Prostate gland (tissue), 2 donors: Measurements from ENCODE around the gene MTPN. TPM values are rescaled to one million over a fixed set of nuclear protein-coding genes. Genes with fewer than 3 reads are reported as not detected.

ENCODE experiments used
- DNase-seq: peaks from one replicate; pipeline ENCODE4 v3.0.0-alpha.2; 2019; ENCODE audit warnings: low spot score
- H3K27ac ChIP-seq, 2 donors: fragments of 200-600 bp; sonication (generic); 2 replicates each; pipeline ENCODE4 v1.5.1; 2017 to 2019
- H3K27me3 ChIP-seq: fragments of 200-600 bp; sonication (generic); replicated peaks from 2 replicates; pipeline ENCODE4 v1.5.1; 2019; ENCODE audit not compliant: insufficient read depth
- H3K36me3 ChIP-seq, 2 donors: fragments of 200-600 bp; sonication (generic); 1 replicate in 1 of 2; 2 replicates in 1 of 2; pipeline versions ENCODE4 v1.5.1 to v1.8.1; 2017 to 2019
- H3K4me1 ChIP-seq: fragments of 200-600 bp; sonication (generic); replicated peaks from 2 replicates; pipeline ENCODE4 v1.5.1; 2019
- H3K4me3 ChIP-seq, 2 donors: fragments of 200-600 bp; sonication (generic); 2 replicates each; pipeline ENCODE4 v1.5.1; 2017 to 2019
- H3K9me3 ChIP-seq: fragments of 200-600 bp; sonication (generic); 2 replicates; pipeline ENCODE4 v1.5.1; 2017
- POLR2A ChIP-seq: fragments of 450-650 bp; IDR thresholded peaks from one replicate; pipeline ENCODE4 v1.6.1; 2016; ENCODE audit warnings: antibody characterized with exemption, mild to moderate bottlenecking
- POLR2AphosphoS5 ChIP-seq: sonication (generic); formaldehyde crosslinking; IDR thresholded peaks from one replicate; pipeline ENCODE4 v1.6.1; 2017; ENCODE audit warnings: antibody characterized with exemption
- WGBS: methylation state at CpG from one replicate; pipeline ENCODE4 v1.1.5; 2018; 5-methylcytosine and 5-hydroxymethylcytosine counted together
- intact Hi-C: fragments of 100-400 bp; cut with DNase I; formaldehyde crosslinking; loops from one replicate; pipeline ENCODE4 v1.14.2; 2022
- total RNA-seq, 2 donors: library from RNA; depleted of rRNA; stranded (reverse); fragments of >200 nt; gene quantifications; one replicate each; pipeline ENCODE4 v1.1.0, GENCODE V29; 2016
- TF ChIP-seq, protein P1 (sequence below), 4 experiments: fragments of 200-600 bp in 2 of 4; fragments of 450-650 bp in 2 of 4; sonication (generic) in 2 of 4; IDR thresholded peaks; 1 replicate in 3 of 4; 2 replicates in 1 of 4; pipeline ENCODE4 v1.5.1; 2016 to 2019; ENCODE audit warnings: antibody characterized with exemption in 4 of 4, mild to moderate bottlenecking in 2 of 4, moderate library complexity in 2 of 4

MTPN gene
- total RNA-seq, 2 donors from 2014 or later, result 85.6 to 137 TPM

DNA sequence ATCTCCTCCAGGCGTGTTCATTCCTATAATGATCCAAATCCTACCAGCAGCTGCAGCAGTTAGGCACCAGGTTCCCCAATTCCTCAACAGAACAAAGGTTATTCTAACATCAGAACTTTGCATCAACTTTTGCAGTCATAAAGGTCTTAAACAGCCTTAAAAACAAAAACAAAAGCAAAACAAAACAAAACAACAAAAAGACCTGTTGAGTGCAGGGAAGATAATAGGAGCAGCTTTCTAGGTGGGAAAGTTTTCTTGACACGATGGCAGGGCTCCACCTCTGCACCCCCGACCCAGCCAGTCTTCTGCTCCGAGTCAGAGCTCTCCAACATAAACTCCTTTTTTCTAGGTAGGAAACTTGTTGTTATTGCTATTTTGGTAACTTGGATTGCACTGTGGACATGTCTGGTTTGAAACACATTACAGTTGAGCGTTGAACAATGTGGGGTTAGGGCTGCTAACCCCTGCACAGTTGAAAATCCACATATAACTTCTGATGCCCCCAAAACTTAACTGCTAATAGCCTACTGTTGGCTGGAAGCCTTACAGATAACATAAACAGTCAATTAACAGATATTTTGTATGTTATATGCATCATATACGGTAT lies 77.6 kb downstream of the MTPN start:
- Histone ChIP-seq H3K36me3 (no peaks in the 10 kb centered on the region), H3K4me1 (no peaks in the 10 kb centered on the region), H3K27ac (no peak overlapping the region), H3K27me3 (no peaks in the 10 kb centered on the region), H3K9me3 (no peaks in the 10 kb centered on the region), H3K4me3 (no peak overlapping the region)
- WGBS, result 78% methylated on average over 6 of the region's 6 CpGs
- DNase-seq, result no peak
- intact Hi-C loops, result no loop called here
- TF ChIP-seq POLR2A (no peak), POLR2AphosphoS5 (no peak)
- TF ChIP-seq, protein P1, sequence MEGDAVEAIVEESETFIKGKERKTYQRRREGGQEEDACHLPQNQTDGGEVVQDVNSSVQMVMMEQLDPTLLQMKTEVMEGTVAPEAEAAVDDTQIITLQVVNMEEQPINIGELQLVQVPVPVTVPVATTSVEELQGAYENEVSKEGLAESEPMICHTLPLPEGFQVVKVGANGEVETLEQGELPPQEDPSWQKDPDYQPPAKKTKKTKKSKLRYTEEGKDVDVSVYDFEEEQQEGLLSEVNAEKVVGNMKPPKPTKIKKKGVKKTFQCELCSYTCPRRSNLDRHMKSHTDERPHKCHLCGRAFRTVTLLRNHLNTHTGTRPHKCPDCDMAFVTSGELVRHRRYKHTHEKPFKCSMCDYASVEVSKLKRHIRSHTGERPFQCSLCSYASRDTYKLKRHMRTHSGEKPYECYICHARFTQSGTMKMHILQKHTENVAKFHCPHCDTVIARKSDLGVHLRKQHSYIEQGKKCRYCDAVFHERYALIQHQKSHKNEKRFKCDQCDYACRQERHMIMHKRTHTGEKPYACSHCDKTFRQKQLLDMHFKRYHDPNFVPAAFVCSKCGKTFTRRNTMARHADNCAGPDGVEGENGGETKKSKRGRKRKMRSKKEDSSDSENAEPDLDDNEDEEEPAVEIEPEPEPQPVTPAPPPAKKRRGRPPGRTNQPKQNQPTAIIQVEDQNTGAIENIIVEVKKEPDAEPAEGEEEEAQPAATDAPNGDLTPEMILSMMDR (IDR thresholded peaks at IDR 0.05), result no peak

DNA sequence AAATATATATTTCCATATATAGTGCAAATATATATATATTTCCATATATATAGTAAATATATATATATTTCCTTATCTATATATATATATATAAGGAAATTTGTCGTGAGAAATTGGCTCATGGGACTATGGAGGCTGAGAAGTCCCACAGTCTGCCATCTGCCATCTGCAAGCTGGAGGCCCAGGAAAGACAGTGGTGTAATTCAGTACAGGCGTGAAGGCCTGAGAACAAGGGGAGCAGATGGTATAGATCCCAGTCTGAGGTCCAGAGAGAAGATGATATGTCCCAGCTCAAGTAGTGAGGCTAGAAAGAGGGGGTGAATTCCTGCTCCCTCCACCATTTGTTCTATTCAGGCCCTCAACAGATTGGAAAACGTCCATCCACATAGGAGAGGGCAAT lies 78.9 kb downstream of the MTPN start:
- no peak for DNase-seq
- no peaks in the 10 kb centered on the region for H3K36me3 ChIP-seq
- intact Hi-C loops, result no loop called here
- TF ChIP-seq POLR2A (no peak), POLR2AphosphoS5 (no peak)
- TF ChIP-seq, protein P1 (IDR thresholded peaks at IDR 0.05), result no peak
- H3K27ac ChIP-seq, result no peak overlapping the region
- no peaks in the 10 kb centered on the region for H3K27me3 ChIP-seq
- H3K4me1 ChIP-seq, result no peaks in the 10 kb centered on the region
- H3K9me3 ChIP-seq, result no peaks in the 10 kb centered on the region
- no peak overlapping the region for H3K4me3 ChIP-seq
- 76% methylated on average over 3 of the region's 3 CpGs for WGBS

DNA sequence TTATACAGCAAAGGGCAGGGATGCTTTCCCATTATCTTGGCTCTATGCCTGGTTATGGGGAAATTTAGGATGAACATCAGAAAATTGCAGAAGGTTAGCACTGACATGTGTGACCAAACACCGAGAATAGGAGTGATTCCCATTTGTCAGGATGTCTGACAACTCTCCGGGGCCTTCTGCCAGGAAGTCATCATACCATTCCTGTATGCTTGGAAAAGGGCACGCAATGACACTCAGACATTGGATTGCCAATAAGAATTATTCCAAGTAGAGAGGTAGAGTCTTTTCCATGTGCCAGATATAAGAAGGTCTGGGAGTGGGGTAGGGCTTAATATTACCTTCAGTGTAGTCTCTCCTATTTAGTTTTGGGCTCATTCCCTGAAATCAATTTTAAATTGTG lies 82.3 kb downstream of the MTPN start:
- no peaks in the 10 kb centered on the region for H3K27me3 ChIP-seq
- TF ChIP-seq, protein P1 (IDR thresholded peaks at IDR 0.05), result no peak
- TF ChIP-seq POLR2A, result no peak
- TF ChIP-seq POLR2AphosphoS5, result no peak
- no peak for DNase-seq
- no peaks in the 10 kb centered on the region for H3K9me3 ChIP-seq
- no peak overlapping the region for H3K4me3 ChIP-seq
- WGBS, result 85% methylated on average over 3 of the region's 3 CpGs
- no peak overlapping the region for H3K27ac ChIP-seq
- intact Hi-C loops, result no loop called here
- no peaks in the 10 kb centered on the region for H3K4me1 ChIP-seq
- no peaks in the 10 kb centered on the region for H3K36me3 ChIP-seq

DNA sequence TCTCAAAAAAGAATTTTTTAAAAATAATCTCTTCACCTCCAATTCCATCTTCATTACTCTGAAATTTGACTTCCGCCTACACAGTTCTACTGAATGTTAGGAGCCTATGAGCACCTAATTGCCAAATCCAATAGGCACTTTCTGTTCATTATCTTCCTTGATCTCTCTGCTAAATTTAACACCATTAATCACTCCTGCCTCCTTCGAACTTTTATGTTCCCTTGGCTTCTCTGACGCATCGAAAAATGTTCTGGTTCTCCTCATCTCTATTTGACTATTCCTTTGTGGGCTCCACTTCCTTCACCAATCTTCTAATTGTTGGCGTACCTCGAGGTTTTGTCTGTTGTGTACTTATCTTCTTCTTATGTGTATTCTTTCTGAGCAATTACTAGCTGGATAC lies 87.3 kb downstream of the MTPN start:
- Histone ChIP-seq H3K4me1 (no peaks in the 10 kb centered on the region), H3K36me3 (no peaks in the 10 kb centered on the region), H3K4me3 (no peak overlapping the region), H3K9me3 (no peaks in the 10 kb centered on the region), H3K27me3 (no peaks in the 10 kb centered on the region), H3K27ac (no peak overlapping the region)
- intact Hi-C loops, result no loop called here
- DNase-seq, result no peak
- TF ChIP-seq POLR2AphosphoS5, result no peak
- TF ChIP-seq POLR2A, result no peak
- TF ChIP-seq, protein P1 (IDR thresholded peaks at IDR 0.05), result no peak
- WGBS, result 80% methylated on average over 6 of the region's 6 CpGs

DNA sequence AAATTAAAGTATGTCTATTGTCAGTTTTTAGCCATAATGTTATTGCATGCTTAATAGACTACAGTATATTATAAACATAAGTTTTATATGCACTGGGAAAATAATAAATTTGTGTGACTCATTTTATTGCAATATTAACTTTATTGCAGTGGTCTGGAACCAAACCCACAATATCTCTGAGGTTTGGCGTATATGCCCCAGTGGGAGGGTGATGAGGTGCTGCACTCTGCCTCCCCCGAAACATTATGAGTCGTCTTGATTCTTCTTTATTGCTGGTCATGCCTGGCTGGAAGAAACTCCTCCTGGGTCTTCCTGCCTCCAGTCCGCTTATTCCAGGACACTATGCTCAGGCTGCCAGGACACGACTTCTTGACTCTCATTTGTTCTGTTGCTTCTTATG lies 88.4 kb downstream of the MTPN start:
- WGBS, result 58% methylated on average over 5 of the region's 5 CpGs
- Histone ChIP-seq H3K27ac (no peak overlapping the region), H3K4me3 (no peak overlapping the region), H3K27me3 (no peaks in the 10 kb centered on the region), H3K9me3 (no peaks in the 10 kb centered on the region), H3K36me3 (no peaks in the 10 kb centered on the region), H3K4me1 (no peaks in the 10 kb centered on the region)
- DNase-seq, result no peak
- TF ChIP-seq, protein P1 (IDR thresholded peaks at IDR 0.05), result no peak
- no peak for TF ChIP-seq POLR2AphosphoS5
- TF ChIP-seq POLR2A, result no peak
- intact Hi-C loops, result no loop called here
